ENCODE data around the gene SCYGR5.

- TF ChIP-seq, protein P1, sequence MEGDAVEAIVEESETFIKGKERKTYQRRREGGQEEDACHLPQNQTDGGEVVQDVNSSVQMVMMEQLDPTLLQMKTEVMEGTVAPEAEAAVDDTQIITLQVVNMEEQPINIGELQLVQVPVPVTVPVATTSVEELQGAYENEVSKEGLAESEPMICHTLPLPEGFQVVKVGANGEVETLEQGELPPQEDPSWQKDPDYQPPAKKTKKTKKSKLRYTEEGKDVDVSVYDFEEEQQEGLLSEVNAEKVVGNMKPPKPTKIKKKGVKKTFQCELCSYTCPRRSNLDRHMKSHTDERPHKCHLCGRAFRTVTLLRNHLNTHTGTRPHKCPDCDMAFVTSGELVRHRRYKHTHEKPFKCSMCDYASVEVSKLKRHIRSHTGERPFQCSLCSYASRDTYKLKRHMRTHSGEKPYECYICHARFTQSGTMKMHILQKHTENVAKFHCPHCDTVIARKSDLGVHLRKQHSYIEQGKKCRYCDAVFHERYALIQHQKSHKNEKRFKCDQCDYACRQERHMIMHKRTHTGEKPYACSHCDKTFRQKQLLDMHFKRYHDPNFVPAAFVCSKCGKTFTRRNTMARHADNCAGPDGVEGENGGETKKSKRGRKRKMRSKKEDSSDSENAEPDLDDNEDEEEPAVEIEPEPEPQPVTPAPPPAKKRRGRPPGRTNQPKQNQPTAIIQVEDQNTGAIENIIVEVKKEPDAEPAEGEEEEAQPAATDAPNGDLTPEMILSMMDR (conservative IDR thresholded peaks at IDR 0.05), result no peak
- TF ChIP-seq ZFX (IDR thresholded peaks at IDR 0.05), result no peak
Observed at GRCh38 chr2:227632827-227633226, 33.8 kb upstream of the SCYGR5 start.
